Esophagus muscularis mucosa (tissue), 4 donors: ENCODE data around the gene NCAM1. TPM values are rescaled to one million over a fixed set of nuclear protein-coding genes. Genes with fewer than 3 reads are reported as not detected.

Experiments
- DNase-seq: peaks from one replicate; pipeline ENCODE4 v3.0.0-alpha.2; 2017; ENCODE audit errors: extremely low spot score
- H3K27ac ChIP-seq, 4 donors: fragments of 200-600 bp; sonication (generic); replicated peaks in 1 of 4; 1 replicate in 3 of 4; 2 replicates in 1 of 4; pipeline ENCODE4 v1.5.1; 2016 to 2019; ENCODE audit warnings: mild to moderate bottlenecking in 1 of 4
- H3K27me3 ChIP-seq, 4 donors: fragments of 200-600 bp; sonication (generic); one replicate each; pipeline versions ENCODE4 v1.5.1 to v1.6.0; 2016 to 2019
- H3K36me3 ChIP-seq, 4 donors: fragments of 200-600 bp; sonication (generic); one replicate each; pipeline ENCODE4 v1.5.1; 2016 to 2019
- H3K4me1 ChIP-seq, 4 donors: fragments of 200-600 bp; sonication (generic); one replicate each; pipeline ENCODE4 v1.5.1; 2016 to 2019
- H3K4me3 ChIP-seq, 4 donors: fragments of 200-600 bp; sonication (generic); 1 replicate in 2 of 4; 2 replicates in 2 of 4; pipeline ENCODE4 v1.5.1; 2016 to 2019; ENCODE audit warnings: mild to moderate bottlenecking in 4 of 4, moderate library complexity in 1 of 4
- H3K9me3 ChIP-seq, 4 donors: fragments of 200-600 bp; sonication (generic); 1 replicate in 3 of 4; 2 replicates in 1 of 4; pipeline ENCODE4 v1.5.1; 2016 to 2019
- CTCF ChIP-seq, 3 experiments: fragments of 200-600 bp in 2 of 3; fragments of 450-650 bp in 1 of 3; sonication (generic) in 2 of 3; IDR thresholded peaks; one replicate each; pipeline ENCODE4 v1.5.1; 2017 to 2019; ENCODE audit warnings: antibody characterized with exemption in 3 of 3, mild to moderate bottlenecking in 2 of 3, moderate library complexity in 1 of 3
- EP300 ChIP-seq: sonication (generic); formaldehyde crosslinking; IDR thresholded peaks from one replicate; pipeline ENCODE4 v1.6.1; 2017; ENCODE audit warnings: antibody characterized with exemption
- POLR2A ChIP-seq: fragments of 450-650 bp; IDR thresholded peaks from one replicate; pipeline ENCODE4 v1.6.1; 2017; ENCODE audit warnings: antibody characterized with exemption, moderate library complexity, mild to moderate bottlenecking, low read depth
- POLR2AphosphoS5 ChIP-seq, 2 donors: sonication (generic); formaldehyde crosslinking; IDR thresholded peaks; one replicate each; pipeline ENCODE4 v1.6.1; 2017; ENCODE audit warnings: antibody characterized with exemption in 2 of 2
- WGBS: methylation state at CpG from one replicate; pipeline ENCODE4 v1.1.5; 2018; 5-methylcytosine and 5-hydroxymethylcytosine counted together
- intact Hi-C: fragments of 100-400 bp; cut with DNase I; formaldehyde crosslinking; loops from one replicate; pipeline ENCODE4 v1.15.1; 2023
- total RNA-seq, 4 donors: library from RNA; depleted of rRNA; stranded (reverse); fragments of >200 nt; gene quantifications; one replicate each; pipeline versions ENCODE4 v1.1.0 to v1.2.1, GENCODE V29; 2016

Gene NCAM1
- total RNA-seq, 4 donors from 2014 or later: 83.5 to 161 (median 95.2) TPM

- TF ChIP-seq POLR2AphosphoS5 (IDR thresholded peaks at IDR 0.05) (no peak), POLR2A (no peak), CTCF (IDR thresholded peaks at IDR 0.05) (no peak), EP300 (no peak)
- Histone ChIP-seq H3K27ac (no peak overlapping the region), H3K9me3 (no peaks in the 10 kb centered on the region), H3K4me3 (no peak overlapping the region), H3K4me1 (peaks cover 0 to under 1% (median 0%) of the 10 kb centered on the region in 4 donors), H3K27me3 (no peaks in the 10 kb centered on the region), H3K36me3 (no peaks in the 10 kb centered on the region)
- no peak for DNase-seq
- WGBS: 66% methylated on average over 13 of the region's 13 CpGs
- intact Hi-C loops: no loop called here
These were observed 207.4 kb downstream of the NCAM1 start for GRCh38 chr11:113168354-113169342.

GRCh38 chr11:113172382-113172951 is 211.2 kb downstream of the NCAM1 start:
- H3K4me3 ChIP-seq: no peak overlapping the region
- H3K36me3 ChIP-seq: no peaks in the 10 kb centered on the region
- DNase-seq: no peak
- H3K27me3 ChIP-seq: no peaks in the 10 kb centered on the region
- intact Hi-C loops: no loop called here
- no peak for TF ChIP-seq CTCF (IDR thresholded peaks at IDR 0.05)
- no peak for TF ChIP-seq POLR2AphosphoS5 (IDR thresholded peaks at IDR 0.05)
- no peaks in the 10 kb centered on the region for H3K9me3 ChIP-seq
- 82% methylated on average over 6 of the region's 6 CpGs for WGBS
- no peak overlapping the region for H3K27ac ChIP-seq
- H3K4me1 ChIP-seq: peaks cover 0 to 4% (median 1%) of the 10 kb centered on the region in 4 donors

GRCh38 chr11:113173126-113173525 is 211.9 kb downstream of the NCAM1 start:
- Histone ChIP-seq H3K9me3 (no peaks in the 10 kb centered on the region), H3K4me1 (peaks cover 0 to 4% (median 1%) of the 10 kb centered on the region in 4 donors), H3K36me3 (no peaks in the 10 kb centered on the region), H3K27me3 (no peaks in the 10 kb centered on the region), H3K4me3 (no peak overlapping the region), H3K27ac (no peak overlapping the region)
- no peak for TF ChIP-seq CTCF (IDR thresholded peaks at IDR 0.05)
- no peak for TF ChIP-seq POLR2AphosphoS5 (IDR thresholded peaks at IDR 0.05)
- TF ChIP-seq POLR2A: no peak
- TF ChIP-seq EP300: no peak
- 93% methylated on average over 4 of the region's 4 CpGs for WGBS
- intact Hi-C loops: no loop called here
- DNase-seq: no peak

GRCh38 chr11:113174882-113175281 is 213.7 kb downstream of the NCAM1 start:
- Histone ChIP-seq H3K9me3 (no peaks in the 10 kb centered on the region), H3K27ac (no peak overlapping the region), H3K27me3 (no peaks in the 10 kb centered on the region), H3K36me3 (no peaks in the 10 kb centered on the region), H3K4me3 (no peak overlapping the region), H3K4me1 (peaks cover 0 to 4% (median 1%) of the 10 kb centered on the region in 4 donors)
- intact Hi-C loops: no loop called here
- WGBS: 73% methylated on average over 1 of the region's 1 CpG
- no peak for DNase-seq
- no peak for TF ChIP-seq CTCF (IDR thresholded peaks at IDR 0.05)
- no peak for TF ChIP-seq POLR2AphosphoS5 (IDR thresholded peaks at IDR 0.05)
- no peak for TF ChIP-seq POLR2A
- TF ChIP-seq EP300: no peak
